ENCODE data around the gene FEV.

DNA sequence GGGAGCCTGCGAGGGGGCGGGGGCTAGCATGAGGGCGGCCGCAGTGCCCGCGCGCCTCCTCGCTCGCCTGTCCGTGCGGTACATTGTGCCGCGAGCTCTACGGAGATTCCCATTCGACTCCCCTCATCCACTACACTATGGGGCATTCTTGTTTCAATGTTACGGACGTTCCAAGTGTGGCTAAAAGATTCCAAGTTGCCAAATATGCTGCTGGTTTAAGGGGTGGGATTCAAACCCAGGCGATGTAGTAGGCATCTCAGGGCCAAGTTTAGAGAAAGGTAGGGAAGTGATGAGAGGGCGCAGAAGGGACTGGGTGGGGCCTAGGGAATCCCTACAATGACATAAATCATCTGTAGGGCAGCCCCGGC, 18.3 kb upstream of the FEV start:
- TF ChIP-seq, protein P1, sequence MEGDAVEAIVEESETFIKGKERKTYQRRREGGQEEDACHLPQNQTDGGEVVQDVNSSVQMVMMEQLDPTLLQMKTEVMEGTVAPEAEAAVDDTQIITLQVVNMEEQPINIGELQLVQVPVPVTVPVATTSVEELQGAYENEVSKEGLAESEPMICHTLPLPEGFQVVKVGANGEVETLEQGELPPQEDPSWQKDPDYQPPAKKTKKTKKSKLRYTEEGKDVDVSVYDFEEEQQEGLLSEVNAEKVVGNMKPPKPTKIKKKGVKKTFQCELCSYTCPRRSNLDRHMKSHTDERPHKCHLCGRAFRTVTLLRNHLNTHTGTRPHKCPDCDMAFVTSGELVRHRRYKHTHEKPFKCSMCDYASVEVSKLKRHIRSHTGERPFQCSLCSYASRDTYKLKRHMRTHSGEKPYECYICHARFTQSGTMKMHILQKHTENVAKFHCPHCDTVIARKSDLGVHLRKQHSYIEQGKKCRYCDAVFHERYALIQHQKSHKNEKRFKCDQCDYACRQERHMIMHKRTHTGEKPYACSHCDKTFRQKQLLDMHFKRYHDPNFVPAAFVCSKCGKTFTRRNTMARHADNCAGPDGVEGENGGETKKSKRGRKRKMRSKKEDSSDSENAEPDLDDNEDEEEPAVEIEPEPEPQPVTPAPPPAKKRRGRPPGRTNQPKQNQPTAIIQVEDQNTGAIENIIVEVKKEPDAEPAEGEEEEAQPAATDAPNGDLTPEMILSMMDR (IDR thresholded peaks at IDR 0.05), result peak in 1 of 4 experiments; percentile 40
- TF ChIP-seq EP300 (IDR thresholded peaks at IDR 0.05) (no peak), POLR2A (IDR thresholded peaks at IDR 0.05) (no peak), POLR2AphosphoS5 (IDR thresholded peaks at IDR 0.05) (no peak)

Measured in gastroesophageal sphincter (tissue), 3 donors.